Bronchial epithelial cell (primary cell): ENCODE results near the gene MAP1A. TPM values are rescaled to one million over a fixed set of nuclear protein-coding genes. Genes with fewer than 3 reads are reported as not detected.

Experiments
- DNase-seq: peaks from one replicate; pipeline ENCODE4 v3.0.0-alpha.2; 2010; ENCODE audit warnings: low read depth
- FAIRE-seq: peaks from 2 replicates; lab custom pipeline; 2011; peaks lifted over from hg19 to GRCh38; lab: Jason Lieb, UNC
- H3K27me3 ChIP-seq: 2 replicates; pipeline ENCODE4 v1.5.1; 2011; ENCODE audit warnings: low read length; ENCODE audit not compliant: control insufficient read depth, insufficient read depth
- H3K36me3 ChIP-seq: 2 replicates; pipeline ENCODE4 v1.5.1; 2011; ENCODE audit warnings: low read length; ENCODE audit not compliant: control insufficient read depth, insufficient read depth
- H3K4me3 ChIP-seq: 2 replicates; pipeline ENCODE4 v1.5.1; 2011; ENCODE audit warnings: mild to moderate bottlenecking, low read depth, low read length, control low read depth
- total RNA-seq: library from RNA; depleted of rRNA; stranded (reverse); fragments of >200 nt; gene quantifications from 2 replicates; pipeline ENCODE4 v1.2.1, GENCODE V29; 2014
- TF ChIP-seq, protein P1 (sequence below): IDR thresholded peaks from 2 replicates; pipeline ENCODE4 v1.5.1; 2011; ENCODE audit warnings: mild to moderate bottlenecking, moderate library complexity, low read length, control low read depth, inconsistent platforms; ENCODE audit not compliant: insufficient read depth, severe bottlenecking

MAP1A gene
- total RNA-seq, 1 donor from 2014 or later, result 0.26 TPM

DNA sequence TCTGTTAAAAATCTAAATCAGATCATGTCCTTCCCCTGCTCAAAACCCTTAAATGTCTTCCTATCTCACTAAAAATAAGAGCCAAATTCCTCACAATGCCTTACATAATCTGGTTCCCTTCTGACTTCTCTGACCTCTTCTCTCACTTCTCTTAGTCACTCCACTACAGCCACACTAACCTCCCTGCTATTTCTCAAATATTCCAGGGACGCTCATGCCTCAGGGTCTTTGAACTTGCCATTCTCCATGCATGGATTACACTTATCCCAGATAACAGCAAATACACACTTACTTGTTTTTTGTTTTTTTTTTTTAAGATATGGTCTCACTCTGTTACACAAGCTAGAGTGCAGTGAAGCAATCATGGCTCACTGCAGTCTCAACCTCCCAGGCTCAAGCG lies 33.0 kb upstream of the MAP1A start:
- TF ChIP-seq, protein P1, sequence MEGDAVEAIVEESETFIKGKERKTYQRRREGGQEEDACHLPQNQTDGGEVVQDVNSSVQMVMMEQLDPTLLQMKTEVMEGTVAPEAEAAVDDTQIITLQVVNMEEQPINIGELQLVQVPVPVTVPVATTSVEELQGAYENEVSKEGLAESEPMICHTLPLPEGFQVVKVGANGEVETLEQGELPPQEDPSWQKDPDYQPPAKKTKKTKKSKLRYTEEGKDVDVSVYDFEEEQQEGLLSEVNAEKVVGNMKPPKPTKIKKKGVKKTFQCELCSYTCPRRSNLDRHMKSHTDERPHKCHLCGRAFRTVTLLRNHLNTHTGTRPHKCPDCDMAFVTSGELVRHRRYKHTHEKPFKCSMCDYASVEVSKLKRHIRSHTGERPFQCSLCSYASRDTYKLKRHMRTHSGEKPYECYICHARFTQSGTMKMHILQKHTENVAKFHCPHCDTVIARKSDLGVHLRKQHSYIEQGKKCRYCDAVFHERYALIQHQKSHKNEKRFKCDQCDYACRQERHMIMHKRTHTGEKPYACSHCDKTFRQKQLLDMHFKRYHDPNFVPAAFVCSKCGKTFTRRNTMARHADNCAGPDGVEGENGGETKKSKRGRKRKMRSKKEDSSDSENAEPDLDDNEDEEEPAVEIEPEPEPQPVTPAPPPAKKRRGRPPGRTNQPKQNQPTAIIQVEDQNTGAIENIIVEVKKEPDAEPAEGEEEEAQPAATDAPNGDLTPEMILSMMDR, result no peak
- DNase-seq (no peak), FAIRE-seq (no peak)
- peaks cover 6% of the 10 kb centered on the region for H3K36me3 ChIP-seq
- H3K4me3 ChIP-seq, result no peak overlapping the region
- H3K27me3 ChIP-seq, result no peaks in the 10 kb centered on the region

DNA sequence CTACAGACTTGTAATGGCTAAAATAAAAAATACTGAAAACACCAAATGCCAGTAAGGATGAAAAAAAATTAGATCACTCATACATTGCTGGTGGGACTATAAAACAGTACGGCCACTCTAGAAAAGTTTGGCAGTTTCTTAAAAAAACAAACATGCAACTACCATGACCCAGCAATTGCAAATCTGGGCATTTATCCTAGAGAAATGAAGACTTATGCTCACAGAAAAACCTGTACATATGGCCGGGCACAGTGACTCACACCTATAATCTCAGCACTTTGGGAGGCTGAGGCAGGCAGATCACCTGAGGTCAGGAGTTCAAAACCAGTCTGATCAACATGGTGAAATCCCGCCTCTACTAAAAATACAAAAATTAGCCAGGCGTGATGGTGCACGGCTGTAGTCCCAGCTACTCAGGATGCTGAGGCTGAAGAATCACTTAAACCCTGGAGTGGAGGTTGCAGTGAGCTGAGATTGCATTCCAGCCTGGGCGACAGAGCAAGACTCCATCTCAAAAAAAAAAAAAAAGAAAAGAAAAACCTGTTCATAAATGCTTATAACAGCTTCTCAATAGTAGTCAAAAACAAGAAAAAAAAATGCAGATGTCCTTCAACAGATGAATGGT lies 30.0 kb upstream of the MAP1A start:
- Histone ChIP-seq H3K36me3 (peaks cover 4% of the 10 kb centered on the region), H3K27me3 (no peaks in the 10 kb centered on the region), H3K4me3 (no peak overlapping the region)
- FAIRE-seq, result no peak
- TF ChIP-seq, protein P1, result no peak
- DNase-seq, result no peak

DNA sequence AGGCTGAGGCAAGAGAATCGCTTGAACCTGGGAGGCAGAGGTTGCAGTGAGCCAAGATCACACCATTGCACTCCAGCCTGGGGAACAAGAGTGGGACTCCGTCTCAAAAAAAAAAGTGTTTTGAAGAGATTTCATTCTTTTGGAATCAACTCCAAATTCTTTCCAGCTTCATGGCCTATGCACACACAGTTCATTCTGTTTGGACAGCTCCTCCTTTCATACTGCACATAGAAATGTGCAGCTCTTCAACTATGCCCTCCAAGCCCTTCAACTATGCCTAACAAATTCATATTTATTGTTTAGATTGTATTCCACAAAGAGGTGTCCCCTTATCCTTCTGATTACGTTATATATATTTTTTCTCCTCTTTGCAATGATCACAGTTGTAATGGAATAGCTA lies 28.6 kb upstream of the MAP1A start:
- DNase-seq (no peak), FAIRE-seq (no peak)
- Histone ChIP-seq H3K36me3 (peaks cover 4% of the 10 kb centered on the region), H3K27me3 (no peaks in the 10 kb centered on the region), H3K4me3 (no peak overlapping the region)
- TF ChIP-seq, protein P1, result no peak

DNA sequence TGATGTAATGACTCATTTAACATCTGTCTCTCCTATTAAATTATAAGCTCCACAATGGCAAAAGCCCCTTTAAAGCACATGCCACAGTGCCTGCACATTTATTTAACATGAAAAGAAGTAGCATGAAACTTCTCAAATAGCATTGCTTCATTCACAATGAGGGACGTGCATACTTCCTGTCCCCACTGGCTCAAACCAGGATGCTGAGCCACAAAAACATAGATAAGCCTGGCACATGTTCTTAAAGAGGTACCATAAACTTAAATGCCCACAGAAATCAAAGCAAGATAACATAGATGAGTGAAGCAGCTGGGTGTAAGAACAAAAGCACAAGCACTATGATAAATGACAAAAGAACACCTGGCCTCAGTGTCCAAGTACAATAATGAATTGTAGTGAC lies 28.2 kb upstream of the MAP1A start:
- Histone ChIP-seq H3K4me3 (no peak overlapping the region), H3K36me3 (peaks cover 4% of the 10 kb centered on the region), H3K27me3 (no peaks in the 10 kb centered on the region)
- TF ChIP-seq, protein P1, result no peak
- FAIRE-seq (no peak), DNase-seq (no peak)

DNA sequence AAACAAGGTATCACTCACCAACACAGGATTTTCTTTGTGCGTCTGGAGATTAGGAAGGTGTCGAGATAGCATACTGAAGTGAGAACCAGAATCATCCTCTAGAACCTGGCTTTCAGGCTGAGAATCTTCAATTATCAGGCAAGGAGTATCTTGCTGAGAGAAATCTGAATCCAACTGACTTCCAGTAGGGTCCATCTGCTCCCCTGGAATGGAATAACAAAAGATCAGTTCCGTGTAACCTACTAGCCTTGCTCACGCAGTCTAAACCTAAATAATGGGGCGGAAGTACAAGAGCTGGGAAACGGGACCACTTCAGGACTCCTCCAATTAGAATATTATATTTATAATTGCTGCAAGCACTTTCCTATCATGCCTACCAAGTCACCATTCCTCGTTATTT lies 25.1 kb upstream of the MAP1A start:
- DNase-seq (no peak), FAIRE-seq (no peak)
- Histone ChIP-seq H3K4me3 (peak overlapping the region; percentile 69), H3K36me3 (peaks cover 4% of the 10 kb centered on the region), H3K27me3 (no peaks in the 10 kb centered on the region)
- TF ChIP-seq, protein P1, result no peak
